C4-2B (cell line): ENCODE measurements around the gene CDK11A.

ENCODE experiments used
- CTCF ChIP-seq: fragments of 450-650 bp; conservative IDR thresholded peaks from 2 replicates; pipeline ENCODE4 v1.5.1; 2017; ENCODE audit warnings: mild to moderate bottlenecking
- ZFX ChIP-seq: fragments of 450-650 bp; IDR thresholded peaks from 2 replicates; pipeline ENCODE4 v1.6.1; 2017

GRCh38 chr1:1760345-1760650 is 36.1 kb upstream of the CDK11A start:
- TF ChIP-seq CTCF: no peak
- no peak for TF ChIP-seq ZFX
